H1 (cell line): Measurements from ENCODE around the gene PKP3. TPM values are rescaled to one million over a fixed set of nuclear protein-coding genes. Genes with fewer than 3 reads are reported as not detected.

Source experiments
- CTCF ChIA-PET: fragments of 300-600 bp; sonication (Branson Sonifier 250); formaldehyde crosslinking; loops from one replicate; lab custom pipeline; 2021; ENCODE audit not compliant: partially characterized antibody; lab: Charles Lee
- POLR2A ChIA-PET: fragments of 300-600 bp; sonication (Branson Sonifier 250); formaldehyde crosslinking; loops from one replicate; lab custom pipeline; 2021; ENCODE audit warnings: inconsistent platforms; ENCODE audit not compliant: partially characterized antibody; lab: Charles Lee
- DNase-seq, 2 experiments: peaks; one replicate each; pipeline versions ENCODE4 v3.0.0 to v3.0.0-alpha.2; 2010 to 2022; ENCODE audit warnings: low spot score in 2 of 2, low read depth in 1 of 2, mixed read lengths in 1 of 2
- FAIRE-seq: peaks from 2 replicates; lab custom pipeline; 2011; peaks lifted over from hg19 to GRCh38; lab: Jason Lieb, UNC
- H2AFZ ChIP-seq: 2 replicates; pipeline ENCODE4 v1.8.1; 2012; ENCODE audit warnings: low read length, inconsistent platforms
- H2AK5ac ChIP-seq: 2 replicates; pipeline ENCODE4 v1.6.1; 2013; ENCODE audit warnings: low read depth, low read length
- H2BK120ac ChIP-seq: replicated peaks from 2 replicates; pipeline ENCODE3; 2013; ENCODE audit warnings: low read depth, low read length, inconsistent platforms
- H2BK12ac ChIP-seq: 2 replicates; pipeline ENCODE4 v1.6.1; 2013; ENCODE audit warnings: low read depth, low read length
- H2BK15ac ChIP-seq: 2 replicates; pipeline ENCODE4 v1.6.1; 2013; ENCODE audit warnings: low read length
- H2BK20ac ChIP-seq: 2 replicates; pipeline ENCODE4 v1.6.1; 2013; ENCODE audit warnings: low read length
- H2BK5ac ChIP-seq: 2 replicates; pipeline ENCODE4 v1.6.1; 2013; ENCODE audit warnings: low read depth, low read length
- H3K14ac ChIP-seq: 2 replicates; pipeline ENCODE4 v1.6.1; 2013; ENCODE audit warnings: inconsistent platforms; ENCODE audit not compliant: insufficient read length
- H3K18ac ChIP-seq: 2 replicates; pipeline ENCODE4 v1.6.1; 2013; ENCODE audit warnings: low read length; ENCODE audit errors: extremely low read depth
- H3K23ac ChIP-seq: 2 replicates; pipeline ENCODE4 v1.6.1; 2013; ENCODE audit warnings: inconsistent platforms; ENCODE audit not compliant: insufficient read length
- H3K23me2 ChIP-seq: 2 replicates; pipeline ENCODE4 v1.6.1; 2013; ENCODE audit warnings: low read depth, low read length
- H3K27ac ChIP-seq: 2 replicates; pipeline ENCODE4 v1.6.1; 2011; ENCODE audit warnings: low read depth, low read length, inconsistent platforms
- H3K27me3 ChIP-seq, 4 experiments: replicated peaks in 1 of 4; 1 replicate in 1 of 4; 2 replicates in 3 of 4; pipeline versions ENCODE4 v1.6.1 to v1.8.1; 2011 to 2013; ENCODE audit warnings: low read length in 3 of 4, mild to moderate bottlenecking in 3 of 4, inconsistent platforms in 2 of 4, mixed read lengths in 2 of 4, moderate library complexity in 1 of 4; ENCODE audit not compliant: control insufficient read depth in 3 of 4, insufficient read depth in 3 of 4; ENCODE audit errors: extremely low read depth in 1 of 4
- H3K36me3 ChIP-seq, 4 experiments: 2 replicates each; pipeline versions ENCODE4 v1.6.1 to v1.8.1; 2011 to 2013; ENCODE audit warnings: mild to moderate bottlenecking in 4 of 4, low read length in 3 of 4, moderate library complexity in 2 of 4, control low read depth in 1 of 4, inconsistent platforms in 1 of 4; ENCODE audit not compliant: insufficient read depth in 4 of 4, control insufficient read depth in 2 of 4
- H3K4ac ChIP-seq: replicated peaks from 2 replicates; pipeline ENCODE3; 2013; ENCODE audit warnings: low read length, low read depth, mixed read lengths, inconsistent platforms; ENCODE audit not compliant: insufficient read length
- H3K4me1 ChIP-seq, 4 experiments: replicated peaks in 1 of 4; 1 replicate in 1 of 4; 2 replicates in 3 of 4; pipeline versions ENCODE4 v1.6.1 to v1.8.1; 2011 to 2013; ENCODE audit warnings: low read length in 3 of 4, inconsistent platforms in 2 of 4, mixed read lengths in 1 of 4; ENCODE audit not compliant: insufficient read depth in 4 of 4, control insufficient read depth in 3 of 4
- H3K4me2 ChIP-seq, 2 experiments: 2 replicates each; pipeline versions ENCODE4 v1.6.1 to v1.8.1; 2011 to 2013; ENCODE audit warnings: low read depth in 2 of 2, low read length in 2 of 2, control low read depth in 1 of 2, inconsistent platforms in 1 of 2, mild to moderate bottlenecking in 1 of 2; ENCODE audit not compliant: insufficient read depth in 1 of 2
- H3K4me3 ChIP-seq, 4 experiments: fragments of 200-600, 300-600 bp in 1 of 4; sonication (generic), shearing (Covaris generic), sonication (Bioruptor Twin) in 1 of 4; 2 replicates each; pipeline versions ENCODE4 v1.5.1 to v1.8.1; 2011 to 2016; ENCODE audit warnings: low read length in 4 of 4, low read depth in 3 of 4, control low read depth in 2 of 4, inconsistent platforms in 2 of 4, mild to moderate bottlenecking in 2 of 4, mixed read lengths in 1 of 4, moderate library complexity in 1 of 4; ENCODE audit not compliant: insufficient read depth in 2 of 4; ENCODE audit errors: extremely low read depth in 1 of 4
- H3K56ac ChIP-seq: replicated peaks from 2 replicates; pipeline ENCODE3; 2013; ENCODE audit warnings: low read depth, mild to moderate bottlenecking, mixed read lengths, low read length, inconsistent platforms; ENCODE audit not compliant: insufficient read length
- H3K79me1 ChIP-seq: 2 replicates; pipeline ENCODE4 v1.6.1; 2013; ENCODE audit warnings: low read depth, low read length, control low read depth
- H3K79me2 ChIP-seq, 2 experiments: 2 replicates each; pipeline versions ENCODE4 v1.6.1 to v1.8.1; 2012 to 2013; ENCODE audit warnings: low read length in 2 of 2, mild to moderate bottlenecking in 2 of 2, inconsistent platforms in 1 of 2; ENCODE audit not compliant: insufficient read depth in 2 of 2, control insufficient read depth in 1 of 2
- H3K9ac ChIP-seq, 4 experiments: replicated peaks in 1 of 4; 1 replicate in 1 of 4; 2 replicates in 3 of 4; pipeline versions ENCODE4 v1.6.1 to v1.8.1; 2011 to 2013; ENCODE audit warnings: low read depth in 3 of 4, low read length in 3 of 4, control low read depth in 2 of 4, mild to moderate bottlenecking in 2 of 4, moderate library complexity in 2 of 4, inconsistent platforms in 1 of 4; ENCODE audit errors: extremely low read depth in 1 of 4
- H3K9me3 ChIP-seq, 2 experiments: 2 replicates each; pipeline versions ENCODE4 v1.6.1 to v1.8.1; 2012 to 2013; ENCODE audit warnings: mild to moderate bottlenecking in 2 of 2, moderate library complexity in 2 of 2, control low read depth in 1 of 2, inconsistent platforms in 1 of 2, low read depth in 1 of 2, low read length in 1 of 2, mixed read lengths in 1 of 2; ENCODE audit not compliant: insufficient read depth in 2 of 2
- H4K20me1 ChIP-seq, 2 experiments: replicated peaks in 1 of 2; 2 replicates each; pipeline versions ENCODE3 to v1.8.1; 2011 to 2013; ENCODE audit warnings: inconsistent platforms in 2 of 2, low read length in 2 of 2, mild to moderate bottlenecking in 1 of 2; ENCODE audit not compliant: insufficient read depth in 2 of 2, control insufficient read depth in 1 of 2
- H4K5ac ChIP-seq: 2 replicates; pipeline ENCODE4 v1.6.1; 2013; ENCODE audit warnings: low read length, low read depth, mixed read lengths, inconsistent platforms; ENCODE audit not compliant: insufficient read length
- H4K8ac ChIP-seq: 2 replicates; pipeline ENCODE4 v1.8.0; 2013; ENCODE audit warnings: mild to moderate bottlenecking, moderate library complexity, low read length, inconsistent platforms; ENCODE audit not compliant: insufficient read depth; ENCODE audit errors: extremely low read depth
- H4K91ac ChIP-seq: replicated peaks from 2 replicates; pipeline ENCODE3; 2013; ENCODE audit warnings: low read length, mixed read lengths, inconsistent platforms; ENCODE audit not compliant: insufficient read length
- WGBS, 2 experiments: shearing (Covaris generic) in 1 of 2; methylation state at CpG; one replicate each; pipeline versions ENCODE4 v1.1.6 to v1.1.7; 2013 to 2015; ENCODE audit warnings: low lambda C conversion rate in 2 of 2, mixed read lengths in 2 of 2, inconsistent platforms in 1 of 2, low coverage in 1 of 2, missing lambda C conversion rate in 1 of 2; ENCODE audit not compliant: insufficient replicate concordance in 2 of 2, insufficient coverage in 1 of 2, insufficient read length in 1 of 2; ENCODE audit errors: extremely low coverage in 1 of 2, missing lambda C conversion rate in 1 of 2; 5-methylcytosine and 5-hydroxymethylcytosine counted together
- polyA plus RNA-seq, 7 experiments: library from polyadenylated mRNA; depleted of rRNA in 3 of 7; stranded (reverse) in 5 of 7; unstranded in 2 of 7; fragments of >200 nt in 5 of 7; fragments of 200-250 nt in 2 of 7; gene quantifications; 1 replicate in 5 of 7; 2 replicates in 1 of 7; 4 replicates in 1 of 7; pipeline versions ENCODE4 v1.2.1 to v1.2.3, GENCODE V29; 2011 to 2013; ENCODE audit warnings: missing spikeins in 2 of 7, mixed read lengths in 2 of 7
- total RNA-seq: library from RNA; stranded (reverse); fragmentation: NEBNext Ultra II Directional; extraction: Animal tissue kit (Norgen Biotek cat#: 25700); gene quantifications from 2 replicates; pipeline ENCODE4 v1.2.1, GENCODE V29; 2021

Gene PKP3
- total and polyA plus RNA-seq, 2 of the 8 experiments (the other 6 are each of a cell fraction or from before 2014, with no cell fraction given): 16.7 to 28.7 TPM

GRCh38 chr11:381501-382072, 12.4 kb upstream of the PKP3 start:
- no peak overlapping the region for H4K8ac ChIP-seq
- no peak overlapping the region for H3K4me3 ChIP-seq
- H3K4me2 ChIP-seq: no peak overlapping the region
- no peak overlapping the region for H2BK5ac ChIP-seq
- no peaks in the 10 kb centered on the region for H3K79me2 ChIP-seq
- no peak overlapping the region for H2AK5ac ChIP-seq
- H4K5ac ChIP-seq: no peak overlapping the region
- H3K4me1 ChIP-seq: no peaks in the 10 kb centered on the region
- 92% methylated on average over 21 of the region's 35 CpGs; no CpG with 5 or more reads in 1 of the 2 experiments for WGBS, 2 experiments
- no peaks in the 10 kb centered on the region for H3K27me3 ChIP-seq
- H2BK12ac ChIP-seq: no peak overlapping the region
- H3K18ac ChIP-seq: no peak overlapping the region
- H3K14ac ChIP-seq: no peak overlapping the region
- H3K36me3 ChIP-seq: peaks cover 0 to 34% (median 6%) of the 10 kb centered on the region in 4 experiments; a peak in 5 of 8 replicates
- no peaks in the 10 kb centered on the region for H3K23me2 ChIP-seq
- H3K56ac ChIP-seq: no peak overlapping the region
- FAIRE-seq: no peak
- H3K9me3 ChIP-seq: peaks cover 8 to 12% of the 10 kb centered on the region in 2 experiments
- H3K79me1 ChIP-seq: no peaks in the 10 kb centered on the region
- H4K91ac ChIP-seq: no peak overlapping the region
- H2AFZ ChIP-seq: no peak overlapping the region
- H2BK20ac ChIP-seq: no peak overlapping the region
- peaks cover 0 to 6% of the 10 kb centered on the region in 2 experiments for H4K20me1 ChIP-seq
- no peak overlapping the region for H2BK120ac ChIP-seq
- ChIA-PET CTCF (interaction anchor here (1.0 kb wide), 1 partner anchor 132 kb away, joined by 3 read pairs; no protein-coding TSS in a partner anchor), POLR2A (interaction anchor here (1.5 to 3.4 kb wide), 3 partner anchors 11 to 25 kb away, joined by 4 to 16 read pairs (median 4); no protein-coding TSS in a partner anchor)
- no peak overlapping the region for H3K23ac ChIP-seq
- no peak overlapping the region for H3K9ac ChIP-seq
- no peak overlapping the region for H3K4ac ChIP-seq
- H2BK15ac ChIP-seq: no peak overlapping the region
- no peak overlapping the region for H3K27ac ChIP-seq
- no peak for DNase-seq
